HUDEP-2 (cell line): ENCODE data around the gene FAM98A.

Source experiments
- DNase-seq, 76 experiments: peaks; one replicate each; lab custom pipeline; 2025; ENCODE audit not compliant: unreplicated experiment in 76 of 76; lab: John Stamatoyannopoulos, UW

Gene FAM98A

DNA sequence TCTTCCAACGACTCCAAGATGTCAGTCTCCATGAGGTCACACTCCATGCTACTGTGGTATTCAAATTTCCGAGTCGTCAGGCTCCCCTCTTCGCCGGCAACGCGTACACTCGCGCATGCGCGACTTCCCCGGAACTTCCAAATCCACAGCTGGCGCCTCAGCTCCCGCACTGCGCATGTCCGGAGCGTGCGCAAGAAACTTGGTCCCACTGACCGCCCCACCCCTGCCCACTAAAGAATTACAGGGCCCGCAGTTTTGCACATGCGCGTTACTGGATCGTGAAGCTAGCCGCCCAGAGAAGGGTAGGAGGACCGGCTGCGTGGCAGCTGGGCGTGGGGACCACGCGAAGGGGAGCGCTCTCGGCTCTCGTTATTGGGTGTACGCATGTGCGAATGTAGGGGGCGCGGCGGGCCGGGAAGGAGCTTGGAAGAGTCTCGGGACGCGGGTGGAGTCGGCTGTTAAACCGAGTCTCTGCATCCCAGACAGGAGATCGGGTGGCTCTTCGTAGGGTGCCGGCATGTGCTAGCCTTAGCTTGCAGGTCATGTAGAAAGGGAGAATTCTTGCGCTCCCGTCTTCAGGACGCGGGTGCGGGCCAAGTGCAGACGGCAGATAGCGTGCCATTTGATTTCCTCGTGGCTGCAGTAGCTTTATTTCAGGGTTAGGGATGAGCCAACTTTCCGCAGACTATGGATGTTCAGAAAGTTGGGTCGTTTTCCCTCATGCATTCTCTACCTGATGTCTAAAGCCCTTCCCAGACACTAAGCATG, at the start of gene FAM98A:
FAM98A (minus strand) TSS at position 125 of the 768 bp plus-strand sequence; CDS start at position 47, 78 bp downstream.
- DNase-seq, result peak; percentile 30 to 99 (median 96)

DNA sequence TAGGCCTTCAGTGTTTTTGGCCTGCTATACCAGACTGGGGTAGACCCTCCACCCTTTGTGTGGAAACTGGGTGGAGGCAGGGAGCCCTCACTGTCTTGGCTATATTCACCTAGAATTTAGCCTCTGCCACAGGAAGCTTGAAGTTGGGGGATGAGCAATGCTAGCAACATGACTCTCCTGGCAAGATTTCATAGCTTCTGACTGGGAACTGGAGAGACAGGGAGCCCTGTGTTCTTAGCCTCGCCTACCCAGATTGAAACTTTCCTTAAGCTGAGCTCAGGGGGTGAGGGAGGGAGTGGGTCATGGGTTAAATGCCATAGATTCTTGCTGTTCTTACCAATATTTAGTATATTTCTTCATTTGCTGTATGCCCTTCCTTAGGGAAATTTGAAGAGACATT, 46.8 kb upstream of the FAM98A start:
- no peak for DNase-seq

DNA sequence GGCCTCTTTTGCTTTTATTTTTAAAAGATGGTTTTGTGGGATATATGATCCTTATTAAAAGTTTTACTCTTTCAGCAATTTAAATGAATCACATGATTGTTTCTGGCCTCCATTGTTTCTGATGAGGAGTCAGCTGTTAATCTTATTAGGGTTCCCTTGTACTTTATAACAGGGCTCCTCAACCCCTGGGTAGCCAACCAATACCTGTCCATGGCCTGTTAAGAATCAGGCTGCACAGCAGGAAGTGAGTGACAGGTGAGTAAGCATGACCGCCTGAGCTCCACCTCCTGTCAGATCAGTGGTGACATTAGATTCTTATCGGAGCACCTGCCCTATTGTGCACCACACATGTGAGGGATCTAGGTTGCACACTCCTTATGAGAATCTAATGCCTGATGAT, 45.1 kb upstream of the FAM98A start:
- no peak for DNase-seq

DNA sequence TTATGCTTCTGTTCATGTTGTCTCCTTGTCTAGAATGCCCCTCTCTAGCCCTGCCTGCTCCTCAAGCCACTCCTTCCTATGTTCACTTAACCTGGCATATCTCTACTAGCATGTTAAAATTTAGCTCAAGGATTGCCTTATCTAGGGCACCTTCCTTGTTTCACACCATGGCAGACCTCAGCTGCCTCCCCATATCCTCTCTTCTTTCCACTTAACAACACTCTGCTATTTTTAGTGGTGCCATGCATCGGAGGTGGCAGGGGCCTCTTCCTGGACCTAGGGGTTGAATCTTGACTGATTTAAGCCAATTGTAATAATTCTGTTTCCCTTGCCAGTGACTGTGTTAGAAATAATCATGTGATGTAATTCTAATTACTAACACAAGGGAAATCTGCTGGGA, 36.9 kb upstream of the FAM98A start:
- peak in 1 of 76 experiments; percentile 8 for DNase-seq

DNA sequence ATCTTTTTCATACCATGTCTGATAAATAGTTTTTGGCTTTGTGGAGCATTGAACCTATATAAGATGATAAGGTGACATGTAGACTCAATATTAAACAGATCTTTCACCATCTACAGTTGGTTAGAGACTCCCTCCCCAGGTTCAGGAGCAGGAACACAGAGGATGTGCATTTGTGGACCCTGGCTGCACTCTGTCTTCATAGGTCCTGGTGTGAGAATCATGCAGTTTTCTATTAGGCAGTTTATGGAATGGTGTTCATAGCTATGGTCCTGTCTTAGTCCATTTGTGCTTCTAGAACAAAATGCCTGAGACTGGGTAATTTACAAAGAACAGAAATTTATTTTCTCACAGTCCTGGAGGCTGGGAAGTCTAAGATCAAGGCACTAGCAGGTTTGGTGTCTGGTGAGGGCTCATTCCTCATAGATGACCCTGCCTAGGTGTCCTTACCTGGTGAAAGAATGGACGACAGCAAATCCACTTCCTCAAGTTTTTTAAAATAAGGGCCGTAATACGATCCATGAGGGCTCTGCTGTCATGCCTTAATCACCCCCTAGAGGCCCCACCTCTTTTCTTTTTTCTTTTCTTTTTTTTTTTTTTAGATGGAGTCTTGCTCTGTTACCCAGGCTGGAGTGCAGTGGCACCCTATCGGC, 35.3 kb upstream of the FAM98A start:
- no peak for DNase-seq

DNA sequence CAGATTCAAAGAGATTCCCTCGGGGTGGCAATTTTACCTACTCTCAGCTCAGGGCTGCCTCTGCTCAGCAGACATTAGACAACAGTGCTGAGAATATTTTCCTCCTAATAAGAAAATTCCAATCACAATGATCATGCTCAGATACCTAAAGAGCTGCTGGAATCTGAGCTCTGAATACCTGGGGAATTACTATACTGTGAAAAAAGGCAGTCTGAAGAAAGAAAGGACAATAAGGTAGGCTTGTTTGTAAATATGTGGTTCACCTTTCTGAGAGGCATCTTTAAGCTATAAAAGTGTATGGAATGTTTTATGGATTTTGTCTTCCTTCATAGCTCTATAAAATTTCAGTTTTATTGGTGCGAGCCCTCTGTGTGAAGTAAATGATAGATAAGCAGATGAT, 34.2 kb upstream of the FAM98A start:
- no peak for DNase-seq

DNA sequence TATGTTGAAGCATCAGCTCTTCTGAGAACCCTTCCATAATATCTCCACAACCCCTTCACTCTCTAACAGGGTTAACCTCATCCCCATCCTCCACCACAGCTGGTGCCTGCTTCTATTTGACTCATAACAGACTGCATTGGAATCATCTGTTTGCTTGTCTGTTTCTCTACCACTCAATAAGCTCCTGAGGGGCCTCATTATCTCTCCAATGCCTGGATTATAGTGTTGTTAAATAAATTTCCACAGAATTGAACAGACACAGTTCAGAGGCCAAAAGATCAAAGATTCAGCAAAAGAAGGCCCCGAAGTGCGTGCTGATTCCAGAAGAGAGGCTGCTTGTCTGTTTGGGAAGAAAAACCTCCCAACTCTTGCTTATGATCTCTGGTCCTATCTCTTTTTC, 33.7 kb upstream of the FAM98A start:
- DNase-seq, result no peak

DNA sequence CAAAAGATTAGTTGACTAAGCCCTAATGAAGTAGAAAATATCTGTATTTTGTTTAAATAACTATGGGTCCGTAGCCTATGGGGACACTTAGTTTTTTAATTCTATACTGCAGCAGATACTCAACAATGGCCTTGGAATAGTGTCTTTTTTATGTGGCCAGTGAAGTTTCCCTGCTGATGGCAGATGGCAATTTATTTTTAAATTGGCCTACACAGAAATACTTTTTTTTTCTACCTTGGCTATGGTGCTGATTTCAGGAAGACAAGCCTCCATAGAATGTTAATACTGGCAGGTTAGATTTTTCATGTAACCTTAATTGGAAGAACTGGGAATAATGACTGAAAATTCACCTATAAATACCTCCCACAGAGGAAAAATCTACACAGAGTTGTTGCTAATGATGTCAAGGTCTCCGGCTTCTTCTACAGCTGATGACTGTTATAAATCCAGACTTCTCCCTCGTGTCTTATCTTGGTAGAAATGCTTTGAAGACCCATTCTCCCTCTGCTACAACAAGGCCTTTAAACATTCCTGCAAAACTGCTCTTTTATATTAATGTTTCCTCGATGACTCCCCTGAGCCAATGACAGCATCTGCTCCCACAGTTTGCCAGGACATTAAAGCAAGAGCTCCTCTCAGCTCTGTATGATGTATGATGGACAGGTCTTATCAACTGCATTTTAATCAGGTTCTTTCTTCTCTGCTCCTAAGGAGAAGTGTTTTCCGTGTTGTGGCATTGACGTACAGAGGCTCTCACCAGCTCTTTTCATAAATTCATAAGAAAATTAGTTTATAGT, 29.1 kb upstream of the FAM98A start:
- no peak for DNase-seq

DNA sequence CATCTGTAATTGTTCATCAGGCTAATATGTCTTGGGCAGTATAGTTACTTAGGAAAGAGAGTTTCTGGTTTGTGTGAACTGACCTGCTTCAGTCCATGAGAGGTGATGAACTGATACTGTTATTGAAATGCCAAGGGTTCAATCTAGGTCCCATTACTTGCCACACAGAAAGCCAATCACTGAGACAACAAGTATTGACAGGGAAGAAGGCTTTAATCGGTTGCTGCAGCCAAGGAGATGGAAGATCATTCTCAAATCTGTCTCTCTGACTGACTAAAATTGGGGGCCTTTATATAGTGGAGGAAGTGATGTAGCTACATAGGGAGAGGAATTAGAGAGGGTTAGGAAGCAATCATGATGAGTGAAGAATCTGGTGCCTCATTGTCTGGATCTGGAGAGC, 19.9 kb upstream of the FAM98A start:
- no peak for DNase-seq

DNA sequence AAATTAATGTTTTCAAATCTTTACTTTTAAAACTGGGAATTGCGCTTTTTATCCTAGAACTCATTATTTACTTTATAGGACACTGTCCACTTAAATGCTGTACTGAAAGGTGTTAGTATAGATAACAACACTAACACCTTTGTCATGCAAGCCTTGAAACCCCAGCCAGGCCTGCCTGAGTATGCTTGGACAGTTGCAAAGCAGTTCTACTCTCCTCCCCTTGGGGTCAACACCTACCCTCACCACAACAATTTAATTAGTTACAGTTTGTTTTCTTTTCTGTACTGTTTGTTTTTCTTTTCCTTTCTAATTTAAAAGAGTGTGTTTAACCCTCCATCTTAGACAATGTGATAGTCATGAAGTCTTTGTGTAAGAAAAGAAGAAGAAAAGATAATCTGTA, 18.9 kb upstream of the FAM98A start:
- no peak for DNase-seq

DNA sequence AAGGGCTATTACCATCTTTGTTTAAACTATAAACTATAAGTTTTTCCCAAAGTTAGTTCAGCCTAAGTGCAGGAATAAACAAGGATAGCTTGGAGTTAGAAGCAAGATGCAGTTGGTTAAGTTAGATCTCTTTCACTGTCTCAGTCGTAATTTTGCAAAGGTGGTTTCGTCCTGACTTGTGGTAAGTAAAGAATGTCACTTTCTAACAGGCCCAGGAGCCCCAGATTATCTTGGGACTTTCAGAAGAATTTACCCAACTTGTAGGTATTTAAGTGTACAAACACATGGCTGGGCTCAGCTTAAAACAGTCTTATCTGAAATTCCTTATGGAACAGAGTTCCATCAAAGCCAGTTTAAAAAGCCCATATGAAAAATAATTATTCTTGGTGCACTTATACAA, 18.3 kb upstream of the FAM98A start:
- DNase-seq, result no peak

DNA sequence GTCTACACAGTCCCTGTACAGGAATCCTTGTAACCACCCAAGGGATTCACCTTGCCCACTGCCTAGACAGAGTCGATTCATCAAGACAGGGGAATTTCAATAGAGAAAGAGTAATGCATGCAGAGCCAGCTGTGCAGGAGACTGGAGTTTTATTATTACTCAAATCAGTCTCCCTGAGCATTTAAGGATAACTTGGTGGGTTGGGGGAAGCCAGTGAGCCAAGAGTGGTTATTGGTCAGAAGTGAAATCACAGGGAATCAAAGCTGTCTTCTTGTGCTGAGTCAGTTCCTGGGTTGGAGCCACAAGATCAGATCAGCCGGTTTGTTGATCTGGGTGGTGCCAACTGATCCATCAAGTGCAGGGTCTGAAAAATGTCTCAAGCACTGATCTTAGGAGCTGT, 17.8 kb upstream of the FAM98A start:
- DNase-seq, result no peak

DNA sequence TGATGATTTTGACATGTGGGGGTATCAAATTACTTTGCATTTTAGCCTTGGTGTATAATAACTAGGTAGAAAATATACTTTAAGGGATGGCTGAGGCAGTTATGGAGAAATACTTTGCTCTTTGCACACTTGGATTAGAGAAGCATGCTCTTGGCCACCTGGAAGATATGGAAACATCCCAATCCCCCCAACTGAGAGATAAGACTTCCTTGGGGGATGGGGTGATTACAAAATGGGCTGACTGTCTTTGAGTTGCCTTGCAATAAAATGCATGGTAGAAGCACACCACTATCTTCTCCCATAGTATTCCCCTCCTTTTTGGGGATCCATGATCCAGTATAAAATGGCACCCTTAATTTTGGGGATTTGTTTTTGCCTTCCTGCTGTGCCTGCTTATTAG, 15.1 kb upstream of the FAM98A start:
- DNase-seq, result no peak

DNA sequence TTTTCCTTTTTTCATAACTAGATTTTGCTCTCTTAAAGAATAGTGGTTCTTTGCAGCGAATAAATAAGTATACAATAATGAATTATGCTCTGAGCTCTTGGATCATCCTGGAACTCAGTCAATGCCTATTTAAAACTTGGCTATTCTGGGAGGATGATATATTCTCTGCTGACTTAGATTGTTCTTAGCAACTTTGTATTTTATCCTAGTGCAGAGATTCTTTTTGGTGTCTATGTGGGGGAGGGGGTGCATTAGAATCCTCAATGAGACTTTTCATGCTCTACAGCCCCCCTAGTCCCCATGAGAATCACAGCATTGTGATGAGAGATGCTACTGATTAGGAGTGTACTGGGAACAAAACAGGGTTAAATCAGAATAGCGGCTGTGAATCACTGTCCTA, 8.8 kb upstream of the FAM98A start:
- DNase-seq, result no peak

DNA sequence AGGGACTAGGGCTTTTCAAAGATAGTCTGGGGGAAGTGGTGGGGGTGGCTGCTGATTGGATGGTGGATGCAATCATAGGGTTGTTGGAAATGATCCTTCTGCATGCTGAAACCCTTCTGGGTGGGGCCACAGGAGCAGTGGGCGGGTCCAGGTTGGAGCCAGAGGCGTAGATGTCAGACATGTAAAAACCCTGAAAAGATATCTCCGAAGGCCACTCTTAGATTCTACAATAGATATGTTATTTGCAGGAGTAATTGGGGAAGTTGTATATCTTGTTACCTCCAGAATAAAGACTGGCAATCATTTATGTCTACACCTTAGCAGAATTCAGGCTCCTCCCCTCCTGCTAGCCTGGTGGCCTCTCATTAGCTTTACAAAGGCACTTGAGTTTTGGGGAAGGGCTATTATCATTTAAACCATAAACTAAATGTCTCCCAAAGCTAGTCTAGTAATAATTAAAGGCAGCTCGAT, 8.2 kb upstream of the FAM98A start:
- peak in 7 of 76 experiments; percentile 0 to 16 (median 3) for DNase-seq

DNA sequence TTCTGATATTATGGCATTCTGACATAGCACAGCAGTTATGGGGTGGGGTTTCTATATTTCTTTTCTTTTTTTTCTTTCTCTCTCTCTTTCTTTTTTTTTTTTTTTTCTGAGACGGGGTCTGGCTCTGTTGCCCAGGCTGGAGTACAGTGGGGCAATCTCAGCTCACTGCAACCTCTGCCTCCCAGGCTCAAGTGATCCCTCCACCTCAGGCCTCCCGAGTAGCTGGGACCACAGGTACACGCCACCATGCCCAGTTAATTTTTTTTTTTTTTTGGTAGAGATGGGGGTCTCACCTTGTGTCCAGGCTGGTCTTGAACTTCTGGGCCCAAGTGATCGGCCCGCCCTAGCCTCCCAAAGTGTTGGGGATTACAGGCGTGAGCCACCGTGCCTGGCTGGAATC, 7.5 kb upstream of the FAM98A start:
- no peak for DNase-seq

DNA sequence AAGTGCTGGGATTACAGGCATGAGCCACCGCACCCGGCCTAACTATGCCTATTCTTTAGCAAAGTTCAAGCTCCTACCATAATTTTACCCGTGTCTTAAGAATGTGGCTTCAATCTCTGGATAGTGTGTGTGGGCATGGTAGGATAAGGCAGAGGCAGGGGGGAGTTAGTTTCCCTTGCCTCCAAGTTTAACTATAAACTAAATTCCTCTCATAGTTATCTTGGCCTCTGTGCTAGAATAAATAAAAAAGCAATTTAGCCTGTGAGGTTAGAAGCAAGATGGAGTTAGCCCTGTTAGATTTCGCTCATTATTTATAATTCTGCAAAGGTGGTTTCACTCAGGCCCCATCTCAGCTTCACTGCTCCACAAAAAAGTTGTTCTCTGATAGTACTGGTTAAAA, 7.0 kb upstream of the FAM98A start:
- no peak for DNase-seq

DNA sequence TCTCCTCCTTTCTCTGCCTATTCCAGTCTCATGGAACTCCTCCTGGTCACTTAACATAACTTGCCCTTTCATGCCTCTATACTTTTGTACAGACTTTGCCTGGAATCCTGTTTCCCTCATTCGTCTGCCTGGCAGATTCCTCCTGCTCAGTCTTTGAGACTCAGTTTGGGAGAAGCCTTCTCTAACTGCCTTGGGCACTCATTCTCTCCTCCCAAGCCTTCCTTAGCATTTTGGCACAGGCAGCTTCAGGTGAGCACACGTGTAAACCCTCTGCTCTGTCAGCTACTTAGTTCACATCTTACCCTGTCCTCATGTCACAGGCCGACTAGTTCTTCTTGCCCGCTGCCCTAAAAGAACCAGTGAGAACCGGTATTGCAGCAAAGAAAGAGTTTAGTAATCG, 6.0 kb upstream of the FAM98A start:
- DNase-seq, result no peak

DNA sequence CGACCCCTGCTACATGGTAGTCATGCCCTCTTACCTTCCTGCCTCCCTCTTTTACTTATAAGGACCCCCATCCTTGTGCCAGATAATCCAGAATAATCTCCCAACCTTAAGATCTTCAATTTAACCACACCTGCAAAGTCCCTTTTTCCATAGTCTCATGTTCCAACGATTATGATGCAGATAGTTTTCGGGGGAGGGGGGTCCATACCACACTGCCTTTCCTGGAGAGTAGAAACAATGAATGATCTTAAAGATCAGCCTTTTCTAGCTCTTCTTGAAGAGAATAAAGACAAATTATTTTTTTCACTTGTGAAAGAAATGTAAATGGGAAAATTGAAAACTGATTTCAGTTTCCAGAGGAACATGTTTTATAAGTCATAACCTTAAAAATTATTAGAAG, 4.3 kb upstream of the FAM98A start:
- no peak for DNase-seq

DNA sequence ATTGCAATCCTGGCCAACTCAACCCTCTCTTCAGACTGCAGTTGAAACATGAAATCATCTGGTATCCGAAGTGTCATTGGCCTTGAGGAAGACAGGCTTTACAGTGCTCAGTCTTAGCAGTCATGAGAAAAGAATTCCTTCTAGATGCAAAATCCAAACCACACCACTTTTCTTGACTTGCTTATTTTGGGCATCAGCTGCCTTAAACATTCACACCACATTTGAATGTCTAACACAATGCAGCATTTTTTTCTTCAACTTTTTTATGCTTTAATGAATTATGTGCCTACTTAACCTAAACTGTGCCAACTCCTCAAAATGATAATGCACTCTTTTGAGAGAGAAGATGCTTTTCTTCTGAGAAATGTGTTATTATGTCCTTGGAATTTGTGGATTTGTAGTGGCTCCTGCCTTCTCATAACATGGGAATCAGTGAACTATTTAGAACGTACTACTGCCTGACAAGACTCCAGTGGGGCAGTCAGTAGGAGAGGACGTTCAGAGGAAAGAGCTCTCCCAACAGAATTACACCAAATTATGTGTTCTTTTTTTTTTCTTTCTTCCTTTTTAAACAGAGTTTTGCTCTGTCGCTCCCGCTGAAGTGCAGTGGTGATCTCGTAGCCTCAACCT, 3.2 kb upstream of the FAM98A start:
- no peak for DNase-seq

DNA sequence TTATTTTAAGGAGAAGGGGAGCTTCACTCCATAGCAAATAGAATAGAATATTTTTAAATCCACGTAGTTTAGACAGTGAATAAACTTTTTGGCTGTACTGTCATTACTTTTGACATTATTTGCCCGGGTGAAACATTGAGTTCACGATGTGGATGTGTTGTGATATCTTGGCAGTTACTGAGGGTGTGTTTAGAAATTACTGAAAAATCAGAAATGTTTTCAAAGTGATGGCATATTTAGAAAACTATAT, 769 bp upstream of the FAM98A start:
- no peak for DNase-seq
